Aorta (tissue), 5 donors: ENCODE results near the gene TNRC18. TPM values are rescaled to one million over a fixed set of nuclear protein-coding genes. Genes with fewer than 3 reads are reported as not detected.
"Not testable (repeated sequence)": the region's sequence is repeated elsewhere in the genome, so short reads cannot be mapped to it uniquely, and the experiment has no call there.

ENCODE experiments used
- ATAC-seq: fragments of 200-7000 bp; cut with Tn5 transposase; one replicate; pipeline ENCODE4 v1.9.1; 2022; ENCODE audit warnings: moderate library complexity; ENCODE audit not compliant: low FRiP score
- DNase-seq, 2 donors: peaks; one replicate each; pipeline ENCODE4 v3.0.0-alpha.2; 2020
- H3K27ac ChIP-seq, 2 donors: one replicate each; pipeline ENCODE4 v1.5.1; 2013; ENCODE audit warnings: low read length in 2 of 2, mild to moderate bottlenecking in 2 of 2, moderate library complexity in 2 of 2, control low read depth in 1 of 2, inconsistent platforms in 1 of 2, low read depth in 1 of 2
- H3K27me3 ChIP-seq, 2 donors: one replicate each; pipeline ENCODE4 v1.6.1; 2013; ENCODE audit warnings: control low read depth in 1 of 2, low read length in 1 of 2, mild to moderate bottlenecking in 1 of 2, moderate library complexity in 1 of 2; ENCODE audit not compliant: insufficient read depth in 2 of 2, control insufficient read depth in 1 of 2
- H3K36me3 ChIP-seq, 2 donors: one replicate each; pipeline ENCODE4 v1.6.1; 2013; ENCODE audit warnings: control low read depth in 1 of 2, low read length in 1 of 2, mild to moderate bottlenecking in 1 of 2; ENCODE audit not compliant: insufficient read depth in 2 of 2, control insufficient read depth in 1 of 2
- H3K4me1 ChIP-seq, 2 donors: one replicate each; pipeline ENCODE4 v1.6.1; 2013; ENCODE audit warnings: low read length in 2 of 2, control low read depth in 1 of 2, mild to moderate bottlenecking in 1 of 2, moderate library complexity in 1 of 2; ENCODE audit not compliant: insufficient read depth in 2 of 2, control insufficient read depth in 1 of 2
- H3K4me3 ChIP-seq, 2 donors: one replicate each; pipeline ENCODE4 v1.5.1; 2013; ENCODE audit warnings: low read length in 2 of 2, control low read depth in 1 of 2, mild to moderate bottlenecking in 1 of 2
- H3K9me3 ChIP-seq: one replicate; pipeline ENCODE4 v1.6.1; 2013; ENCODE audit warnings: mild to moderate bottlenecking, low read length; ENCODE audit not compliant: control insufficient read depth
- WGBS, 2 donors: extraction: QIAGEN DNeasy Blood & Tissue Kit; methylation state at CpG; one replicate each; pipeline ENCODE4 v1.1.7; 2013; 5-methylcytosine and 5-hydroxymethylcytosine counted together
- intact Hi-C, 2 donors: fragments of 100-400 bp; cut with DNase I; formaldehyde crosslinking; loops; one replicate each; pipeline versions ENCODE4 v1.14.2 to v1.15.0; 2022
- polyA plus RNA-seq, 2 donors: library from polyadenylated mRNA; stranded (reverse); fragments of 200-250 nt; gene quantifications; one replicate each; pipeline ENCODE4 v1.2.3, GENCODE V29; 2013
- total RNA-seq, 2 donors: library from RNA; stranded (reverse); fragmentation: NEBNext Ultra II Directional; extraction: Animal tissue kit (Norgen Biotek cat#: 25700); gene quantifications; one replicate each; pipeline ENCODE4 v1.2.1, GENCODE V29; 2021
- donor health status: healthy with polysubstance abuse.
- donor health status: Bipolar disorder and iron deficiency.
- donor health status: DM: no; HTN: no; CAD: no.
- donor health status: DM: no; HTN: no; CAD: no.
- donor health status: DM: yes; HTN: yes; CAD: no.

TNRC18 gene
- total and polyA plus RNA-seq, 4 donors = 41.8 to 132 (median 78.2) TPM

DNA sequence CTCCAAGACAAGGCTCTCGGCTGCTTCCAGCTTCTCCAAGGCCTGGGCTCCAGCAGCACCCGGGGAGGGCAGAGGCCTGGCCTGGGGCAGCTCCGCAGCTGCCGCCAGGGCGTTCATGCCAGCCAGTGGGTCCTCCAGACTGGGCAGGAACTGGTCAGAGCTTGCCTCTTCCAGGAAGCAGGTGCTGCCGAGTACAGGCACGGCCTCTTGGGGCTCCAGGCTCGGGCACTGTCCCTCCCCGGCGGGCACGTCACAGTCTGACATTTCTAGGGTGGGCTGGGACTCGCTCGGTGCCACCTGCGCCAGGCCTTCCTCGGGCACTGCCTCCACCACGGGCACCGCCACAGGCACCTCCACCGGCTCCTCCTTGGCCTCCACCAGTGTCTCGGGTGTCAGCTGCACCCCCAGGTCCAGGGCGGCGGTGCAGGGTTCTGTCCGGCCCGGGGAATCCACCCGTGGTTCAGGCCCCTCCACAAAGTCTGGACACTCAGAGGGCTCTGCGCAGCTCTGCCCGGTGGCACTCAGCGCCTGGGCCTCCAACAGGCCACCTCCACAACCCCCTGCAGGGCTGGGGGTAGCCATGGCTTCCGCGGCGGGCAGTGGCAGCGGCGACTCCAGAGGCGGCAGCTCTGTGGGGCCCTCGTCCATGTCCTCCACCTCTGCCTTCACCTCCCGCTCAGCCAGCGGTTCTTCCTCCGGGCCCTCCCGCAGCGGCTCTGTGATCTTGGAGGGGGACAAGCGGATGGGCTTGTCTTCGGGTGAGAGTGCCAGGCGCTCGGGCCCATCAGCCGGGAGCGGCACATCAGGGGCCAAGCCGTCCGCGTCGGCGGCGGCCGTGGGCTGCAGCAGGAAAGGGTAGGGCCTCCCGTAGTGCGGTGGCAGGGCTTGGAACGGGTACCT, 52.9 kb downstream of the TNRC18 start:
- Histone ChIP-seq H3K36me3 (peaks cover 1 to 2% of the 10 kb centered on the region in 2 donors), H3K27me3 (no peaks in the 10 kb centered on the region), H3K4me1 (no peaks in the 10 kb centered on the region), H3K9me3 (no peaks in the 10 kb centered on the region), H3K27ac (no peak overlapping the region), H3K4me3 (no peak overlapping the region)
- intact Hi-C loops = no loop called here
- ATAC-seq (no peak), DNase-seq (no peak)
- 89 to 90% methylated on average over 46 to 55 of the region's 55 CpGs for WGBS, 2 donors

DNA sequence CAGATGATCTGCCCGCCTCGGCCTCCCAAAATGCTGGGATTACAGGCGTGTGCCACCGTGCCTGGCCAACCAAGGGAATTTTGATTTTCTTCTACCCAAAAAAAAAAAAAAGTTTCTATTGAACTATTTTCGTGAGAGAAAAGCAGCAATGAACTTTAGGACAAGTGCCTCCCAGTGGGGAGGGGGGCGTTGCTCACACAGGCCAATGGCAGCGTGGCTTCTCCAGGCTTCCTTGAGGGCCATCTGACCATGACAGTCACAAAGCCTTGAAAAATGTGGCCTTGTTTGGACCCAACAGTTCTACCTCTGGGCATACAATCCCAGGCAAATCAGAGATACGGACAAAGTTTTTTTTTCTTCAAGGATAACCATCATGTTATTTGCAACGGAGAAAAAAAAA, 56.0 kb downstream of the TNRC18 start:
- Histone ChIP-seq H3K27ac (no peak overlapping the region), H3K27me3 (no peaks in the 10 kb centered on the region), H3K4me1 (no peaks in the 10 kb centered on the region), H3K9me3 (no peaks in the 10 kb centered on the region), H3K36me3 (no peaks in the 10 kb centered on the region), H3K4me3 (no peak overlapping the region)
- intact Hi-C loops = loop anchor here (10.0 kb wide), 1 partner anchor 87 kb away; no protein-coding TSS in a partner anchor
- WGBS, 2 donors = 72 to 74% methylated on average over 9 of the region's 9 CpGs
- DNase-seq (no peak), ATAC-seq (no peak)

DNA sequence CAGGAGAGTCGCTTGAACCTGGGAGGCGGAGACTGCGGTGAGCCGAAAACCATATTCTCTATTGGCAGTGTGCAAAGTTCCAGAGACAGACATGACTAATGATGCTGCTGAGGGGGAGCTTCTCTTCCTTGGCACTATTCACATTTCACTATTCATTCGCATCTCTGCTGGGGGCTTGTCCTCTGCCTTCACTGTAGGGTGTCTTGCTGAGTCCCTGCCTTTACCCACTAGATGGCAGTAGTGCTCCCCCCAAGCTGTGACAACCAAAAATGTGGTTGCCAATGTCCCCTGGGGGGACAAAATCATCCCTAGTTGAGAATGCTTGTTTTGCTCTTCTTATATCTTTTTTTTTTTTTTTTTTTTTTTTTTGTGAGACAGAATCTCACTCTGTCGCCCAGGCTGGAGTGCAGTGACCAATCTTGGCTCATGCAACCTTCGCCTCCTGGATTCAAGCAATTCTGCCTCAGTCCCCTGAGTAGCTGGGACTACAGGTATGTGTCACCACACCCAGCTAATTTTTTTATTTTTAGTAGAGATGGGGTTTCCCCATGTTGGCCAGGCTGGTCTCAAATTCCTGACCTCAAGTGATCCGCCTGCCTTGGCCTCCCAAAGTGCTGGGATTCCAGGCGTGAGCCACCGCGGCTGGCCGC, 57.5 kb downstream of the TNRC18 start:
- H3K36me3 ChIP-seq = peaks cover 0 to 11% of the 10 kb centered on the region in 2 donors
- 74 to 79% methylated on average over 12 of the region's 12 CpGs for WGBS, 2 donors
- not testable (repeated sequence) for DNase-seq, H3K9me3 ChIP-seq, H3K4me3 ChIP-seq, H3K27ac ChIP-seq, H3K27me3 ChIP-seq, H3K4me1 ChIP-seq
- intact Hi-C loops = loop anchor here (10.0 kb wide), 1 partner anchor 89 kb away; no protein-coding TSS in a partner anchor
- ATAC-seq = peak; percentile 79

DNA sequence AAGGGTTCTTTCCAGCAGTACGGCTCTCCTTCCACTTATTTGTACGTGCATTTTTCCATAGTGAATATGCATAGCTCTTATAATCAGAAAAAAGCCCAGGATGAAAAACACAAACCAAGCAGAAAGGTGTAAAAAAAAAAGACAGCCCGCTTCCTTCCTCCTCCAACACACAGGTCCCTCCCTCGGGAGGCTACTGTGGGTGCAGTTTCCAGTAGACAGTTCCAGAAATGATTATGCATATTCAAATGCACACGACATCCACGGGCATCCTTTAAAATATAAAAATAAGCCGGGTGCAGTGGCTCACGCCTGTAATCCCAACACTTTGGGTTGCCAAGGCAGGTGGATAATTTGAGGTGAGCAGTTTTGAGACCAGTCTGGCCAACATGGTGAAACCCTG, 59.9 kb downstream of the TNRC18 start:
- Histone ChIP-seq H3K36me3 (peaks cover 0 to 19% of the 10 kb centered on the region in 2 donors), H3K4me1 (no peaks in the 10 kb centered on the region), H3K27ac (no peak overlapping the region), H3K9me3 (no peaks in the 10 kb centered on the region), H3K27me3 (no peaks in the 10 kb centered on the region), H3K4me3 (no peak overlapping the region)
- WGBS, 2 donors = 65 to 74% methylated on average over 8 of the region's 8 CpGs
- intact Hi-C loops = loop anchor here (10.0 kb wide), 1 partner anchor 91 kb away; no protein-coding TSS in a partner anchor
- ATAC-seq (no peak), DNase-seq (no peak)

- Histone ChIP-seq H3K27ac (no peak overlapping the region), H3K27me3 (no peaks in the 10 kb centered on the region), H3K4me3 (no peak overlapping the region), H3K9me3 (no peaks in the 10 kb centered on the region), H3K4me1 (no peaks in the 10 kb centered on the region), H3K36me3 (peaks cover 0 to 20% of the 10 kb centered on the region in 2 donors)
- intact Hi-C loops = loop anchor here (10.0 kb wide), 1 partner anchor 92 kb away; no protein-coding TSS in a partner anchor
- no peak for ATAC-seq
- 86 to 88% methylated on average over 18 of the region's 18 CpGs for WGBS, 2 donors
- no peak for DNase-seq
Observed at GRCh38 chr7:5362466-5362865, 61.2 kb downstream of the TNRC18 start.

- intact Hi-C loops = loop anchor here (10.0 kb wide), 1 partner anchor 93 kb away; no protein-coding TSS in a partner anchor
- 89 to 90% methylated on average over 53 to 58 of the region's 58 CpGs for WGBS, 2 donors
- H3K4me1 ChIP-seq = no peaks in the 10 kb centered on the region
Observed at GRCh38 chr7:5361446-5362127, 62.0 kb downstream of the TNRC18 start.

GRCh38 chr7:5360971-5361370, 62.7 kb downstream of the TNRC18 start:
- no peak for ATAC-seq
- DNase-seq = no peak
- intact Hi-C loops = loop anchor here (10.0 kb wide), 1 partner anchor 94 kb away; no protein-coding TSS in a partner anchor
- H3K36me3 ChIP-seq = peaks cover 0 to 20% of the 10 kb centered on the region in 2 donors
- H3K9me3 ChIP-seq = no peaks in the 10 kb centered on the region
- no peak overlapping the region for H3K4me3 ChIP-seq
- H3K27me3 ChIP-seq = no peaks in the 10 kb centered on the region
- no peaks in the 10 kb centered on the region for H3K4me1 ChIP-seq
- no peak overlapping the region for H3K27ac ChIP-seq
- WGBS, 2 donors = 92 to 93% methylated on average over 29 of the region's 29 CpGs

More at GRCh38 chr7:5361446-5362127, 62.0 kb downstream of the TNRC18 start:
- Histone ChIP-seq H3K4me3 (no peak overlapping the region), H3K36me3 (peaks cover 0 to 20% of the 10 kb centered on the region in 2 donors), H3K27ac (no peak overlapping the region), H3K27me3 (no peaks in the 10 kb centered on the region), H3K9me3 (no peaks in the 10 kb centered on the region)
- ATAC-seq (no peak), DNase-seq (no peak)

DNA sequence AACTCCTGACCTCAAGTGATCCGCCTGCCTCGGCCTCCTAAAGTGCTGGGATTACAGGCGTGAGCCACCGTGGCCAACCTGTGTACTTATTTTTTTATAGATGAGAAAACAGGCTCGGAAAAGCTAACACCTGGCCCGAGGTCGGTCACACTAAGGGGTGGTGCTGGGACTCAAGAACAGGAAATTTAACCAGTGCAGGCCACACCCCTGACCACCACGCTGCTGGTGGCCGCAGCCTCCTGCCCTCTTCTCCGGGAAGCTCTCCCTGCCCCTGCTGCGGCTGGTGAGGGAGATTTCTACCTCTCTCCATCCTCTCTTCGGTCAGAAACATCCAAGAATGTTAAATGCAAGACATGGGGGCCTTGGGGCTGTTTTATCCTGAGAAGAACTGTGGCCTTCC, 63.2 kb downstream of the TNRC18 start:
- no peaks in the 10 kb centered on the region for H3K4me1 ChIP-seq
- WGBS, 2 donors = 92 to 94% methylated on average over 12 of the region's 12 CpGs
- H3K27ac ChIP-seq = no peak overlapping the region
- no peak overlapping the region for H3K4me3 ChIP-seq
- no peaks in the 10 kb centered on the region for H3K27me3 ChIP-seq
- no peak for DNase-seq
- ATAC-seq = no peak
- intact Hi-C loops = loop anchor here (10.0 kb wide), 1 partner anchor 94 kb away; no protein-coding TSS in a partner anchor
- no peaks in the 10 kb centered on the region for H3K9me3 ChIP-seq
- peaks cover 0 to 20% of the 10 kb centered on the region in 2 donors for H3K36me3 ChIP-seq
